GM21367 (cell line): ENCODE data around the gene SP7.
A peak's percentile ranks its signal among the peaks of the same experiment; 100 is the strongest.
"Not testable (repeated sequence)": the region's sequence is repeated elsewhere in the genome, so short reads cannot be mapped to it uniquely, and the experiment has no call there.

Experiments used
- ATAC-seq: cut with Tn5 transposase; IDR thresholded peaks from one replicate; pipeline ENCODE4 v1.9.1; 2021; ENCODE audit not compliant: unreplicated experiment

SP7 gene

DNA sequence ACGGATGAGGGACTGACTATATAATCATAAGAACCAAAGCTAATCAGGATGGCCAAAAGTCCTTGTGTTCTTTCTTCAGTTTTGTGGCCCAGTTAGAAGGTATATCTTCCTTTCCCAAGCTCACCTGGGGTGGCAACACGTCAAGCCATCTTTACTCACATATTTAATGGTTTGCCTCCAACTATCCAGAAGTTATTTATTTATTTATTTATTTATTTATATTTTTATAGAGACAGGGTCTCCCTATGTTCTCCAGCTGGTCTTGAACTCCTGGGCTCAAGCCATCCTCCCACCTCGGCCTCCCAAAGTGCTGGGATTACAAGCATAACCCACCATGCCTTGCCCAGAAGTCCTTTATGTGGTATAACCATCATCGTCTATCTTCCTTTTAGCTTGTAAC is 11.8 kb upstream of the SP7 start:
- ATAC-seq: no peak

DNA sequence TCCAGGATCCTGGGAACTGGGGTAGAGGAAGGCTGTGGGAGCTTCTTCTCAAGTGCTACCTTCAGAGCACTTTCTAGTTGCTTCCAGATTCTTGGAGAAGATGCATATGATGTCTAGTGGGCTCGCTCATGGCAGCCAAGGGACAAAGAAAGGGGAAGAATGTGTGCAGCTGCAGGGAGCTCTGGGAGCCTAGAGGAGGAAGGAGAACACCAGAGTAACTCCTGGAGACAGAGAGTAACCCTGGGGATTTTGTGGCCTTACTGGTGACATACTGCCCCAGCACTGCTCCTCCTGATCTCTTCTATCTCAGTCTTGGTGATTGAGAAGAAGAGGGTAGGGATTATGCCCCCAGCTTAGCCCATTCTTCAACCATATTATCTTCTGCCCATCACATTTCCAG is 10.3 kb upstream of the SP7 start:
- no peak for ATAC-seq

DNA sequence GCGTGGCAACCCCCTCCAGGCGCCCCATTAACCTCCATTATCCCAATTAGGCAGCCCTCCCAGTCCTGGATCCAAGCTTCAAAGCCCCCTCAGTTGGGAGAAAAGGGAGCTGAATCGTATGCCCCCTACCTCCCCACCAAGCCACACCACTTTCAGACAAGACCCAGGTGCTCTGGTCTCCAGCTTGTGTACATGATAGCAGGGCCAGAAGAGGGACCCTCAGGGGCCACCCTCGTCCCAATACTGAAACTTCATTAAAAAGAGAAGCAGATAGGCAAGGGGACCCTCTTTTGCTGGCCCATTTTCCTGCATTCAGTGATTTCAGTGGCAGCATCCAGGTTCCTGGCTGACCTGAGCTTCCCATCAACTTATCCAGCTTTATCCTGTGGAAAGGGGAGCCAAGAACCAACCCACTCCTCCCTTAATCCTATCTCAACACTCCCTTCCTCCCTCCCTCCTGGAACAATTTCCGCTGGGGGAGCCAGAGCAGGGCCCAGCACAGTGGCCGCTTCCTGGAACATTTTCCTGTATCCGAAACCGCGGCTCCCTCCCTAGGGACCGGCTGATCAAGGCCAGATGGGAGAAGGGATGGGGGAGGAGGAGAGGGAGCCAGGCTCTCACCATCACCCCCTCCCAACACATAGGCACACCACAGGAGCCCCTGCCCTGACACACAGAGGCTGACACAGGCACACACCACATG is 9.5 kb upstream of the SP7 start:
- ATAC-seq: no peak

DNA sequence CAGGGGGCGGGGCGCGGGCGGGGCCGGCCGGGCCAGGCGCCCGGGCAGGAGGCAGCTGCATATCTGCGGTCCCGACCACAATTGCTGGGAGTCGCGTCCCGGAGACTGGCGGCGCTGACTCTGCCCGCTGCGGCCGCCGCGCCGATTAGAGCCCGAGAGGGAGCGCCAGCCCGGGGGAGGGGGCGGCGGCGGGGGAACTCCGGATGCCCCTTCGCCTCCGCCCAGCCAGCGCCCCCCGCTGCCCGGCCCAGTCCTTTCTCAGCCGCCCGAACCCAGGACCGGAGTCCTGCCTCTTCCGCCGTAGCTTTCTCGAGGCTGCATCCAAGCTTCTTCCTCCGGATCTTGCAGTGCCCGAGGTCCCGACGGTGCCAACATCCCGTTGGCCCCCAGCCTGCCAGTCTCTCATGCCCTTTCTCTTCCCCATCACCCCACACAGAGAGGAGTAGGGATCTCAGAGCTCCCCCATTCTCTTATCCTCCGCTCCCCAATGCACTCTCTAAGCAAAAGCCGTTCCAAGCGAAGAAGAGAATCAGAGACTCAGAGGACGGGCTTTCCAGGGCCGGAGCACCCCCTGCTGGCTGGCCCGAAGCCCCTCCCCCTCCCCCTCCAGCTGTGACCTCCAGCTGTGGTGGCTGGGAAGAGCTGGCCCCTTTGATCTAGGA is 8.8 kb upstream of the SP7 start:
- ATAC-seq: no peak

DNA sequence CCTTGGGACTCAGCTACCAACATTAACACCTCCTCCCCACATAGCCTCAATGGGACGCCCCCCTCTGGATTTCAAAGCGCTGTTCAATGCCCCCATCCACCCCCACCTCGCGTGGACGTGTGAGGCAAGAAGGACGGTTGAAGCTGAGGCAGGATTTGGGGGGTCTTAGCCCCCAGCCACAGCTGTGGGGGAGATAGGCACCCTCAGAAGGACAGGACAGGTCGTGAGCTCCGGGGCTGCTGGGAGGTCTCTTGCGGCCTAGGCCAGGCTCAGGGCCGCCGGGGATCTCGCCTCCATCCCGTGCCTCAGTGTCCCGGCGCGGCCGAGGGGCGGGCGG is 8.3 kb upstream of the SP7 start:
- ATAC-seq: no peak

DNA sequence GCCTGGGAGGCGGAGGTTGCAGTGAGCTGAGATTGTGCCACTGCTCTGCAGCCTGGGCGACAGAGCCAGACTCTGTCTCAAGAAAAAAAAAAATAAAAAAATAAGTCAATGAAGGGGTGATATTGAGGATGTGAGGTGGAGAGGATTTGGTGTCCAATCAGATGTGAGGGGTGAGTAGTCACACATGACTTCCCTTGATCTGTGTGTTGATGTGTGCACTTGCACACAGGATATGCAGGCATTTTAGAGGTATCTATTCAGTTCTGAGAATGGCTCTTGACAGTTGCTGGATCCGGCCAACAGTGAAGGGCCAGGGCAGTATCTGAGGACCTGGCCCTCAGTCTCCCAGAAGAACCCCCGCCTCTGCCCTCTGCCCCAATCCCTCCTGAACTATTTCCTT is 7.8 kb upstream of the SP7 start:
- no peak for ATAC-seq

DNA sequence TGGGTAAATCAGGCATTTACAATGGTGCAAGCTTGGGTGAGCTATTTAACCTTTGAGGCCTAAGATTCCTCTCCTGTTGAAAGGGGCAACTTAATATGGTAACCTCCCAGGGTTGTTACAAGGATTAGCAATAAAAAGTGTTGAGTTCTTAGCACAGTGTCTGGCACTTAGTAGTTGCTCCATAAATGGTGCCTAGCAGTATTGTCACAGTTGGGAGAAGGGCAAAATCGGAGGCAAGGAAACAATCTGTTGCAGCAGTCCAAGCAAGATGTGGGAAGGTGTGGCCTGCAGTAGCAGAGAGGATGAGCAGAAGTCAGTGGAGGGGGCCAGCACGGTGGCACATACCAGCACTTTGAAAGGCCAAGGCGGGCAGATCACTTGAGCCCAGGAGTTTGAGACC is 7.3 kb upstream of the SP7 start:
- ATAC-seq: no peak

DNA sequence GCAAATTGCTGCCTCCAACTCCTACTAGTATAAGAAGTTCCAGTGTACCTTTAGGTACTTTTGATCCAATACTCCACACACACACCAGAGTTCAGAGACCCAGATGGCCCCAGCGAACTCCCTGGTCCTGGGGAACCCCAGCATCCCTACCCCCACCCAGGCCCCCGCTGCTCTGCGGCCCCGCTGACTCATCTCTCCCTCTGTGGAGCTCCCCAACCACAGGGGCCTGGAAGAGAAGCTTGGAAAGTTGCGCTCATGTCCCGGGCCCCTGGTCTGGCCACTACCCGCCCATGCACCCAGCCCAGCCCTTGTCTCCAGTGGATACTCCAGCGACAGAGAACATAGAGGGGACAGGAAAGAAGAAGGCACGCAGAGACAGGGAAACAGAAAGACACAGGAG is 4.2 kb upstream of the SP7 start:
- ATAC-seq: no peak

DNA sequence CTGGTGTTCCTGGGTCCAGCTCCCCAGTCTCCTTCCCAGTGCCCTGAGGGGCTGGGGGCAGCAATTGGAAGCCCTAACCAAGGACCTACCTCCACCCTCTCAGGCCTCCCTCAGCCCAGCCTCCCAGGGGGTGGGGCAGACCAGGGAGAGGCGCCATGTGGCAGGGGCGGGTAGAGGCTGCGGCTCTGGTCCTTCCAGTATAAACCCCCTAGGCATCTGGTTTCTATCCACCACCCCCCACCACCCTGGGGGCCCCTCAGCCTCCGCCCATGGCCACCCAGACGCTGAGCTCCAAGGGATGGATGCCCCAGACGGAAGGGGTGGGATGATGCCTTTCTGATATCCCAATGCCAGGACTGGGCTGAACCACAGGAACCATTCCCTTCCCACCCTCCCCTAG is 2.8 kb upstream of the SP7 start:
- no peak for ATAC-seq

DNA sequence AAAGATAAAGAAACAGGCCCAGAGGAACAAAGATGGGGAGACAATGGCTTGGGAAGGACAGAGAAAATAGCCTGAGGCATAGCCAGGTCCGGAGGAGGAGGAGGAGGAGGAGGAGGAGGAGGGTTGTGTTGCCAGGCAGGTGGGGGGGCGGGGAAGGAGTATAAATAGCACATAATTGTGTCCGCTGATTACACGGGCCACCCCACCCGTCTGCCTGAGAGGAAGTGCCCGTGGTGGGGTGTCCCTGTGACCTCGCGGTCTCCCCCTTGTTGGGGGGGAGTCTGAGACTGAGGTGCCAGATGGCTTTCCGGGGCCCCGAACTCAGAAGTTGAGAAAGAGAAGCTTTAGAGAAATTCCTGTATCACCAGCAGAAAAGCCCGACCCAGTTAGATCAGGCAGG is 1.9 kb upstream of the SP7 start:
- no peak for ATAC-seq

DNA sequence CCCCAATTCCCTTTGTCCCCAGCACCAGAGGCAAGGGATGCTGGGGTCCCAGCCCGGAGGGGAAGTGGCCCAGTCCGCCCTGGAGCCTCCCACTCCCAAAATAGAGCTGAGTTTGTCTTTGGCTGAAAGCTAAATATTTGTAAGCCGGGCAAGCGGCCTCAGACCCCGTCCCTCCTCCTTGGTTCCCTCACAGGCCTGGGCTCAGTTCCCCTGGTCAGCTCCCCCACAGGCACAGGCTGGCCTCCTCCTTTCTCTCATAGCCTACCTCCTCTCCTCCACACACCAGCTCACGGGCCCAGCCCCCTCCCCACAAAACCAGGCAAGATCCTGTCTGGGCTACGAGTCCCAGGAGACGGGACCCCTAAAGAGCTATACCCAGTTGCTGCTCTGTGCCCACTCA is 1.3 kb downstream of the SP7 start:
- no peak for ATAC-seq

DNA sequence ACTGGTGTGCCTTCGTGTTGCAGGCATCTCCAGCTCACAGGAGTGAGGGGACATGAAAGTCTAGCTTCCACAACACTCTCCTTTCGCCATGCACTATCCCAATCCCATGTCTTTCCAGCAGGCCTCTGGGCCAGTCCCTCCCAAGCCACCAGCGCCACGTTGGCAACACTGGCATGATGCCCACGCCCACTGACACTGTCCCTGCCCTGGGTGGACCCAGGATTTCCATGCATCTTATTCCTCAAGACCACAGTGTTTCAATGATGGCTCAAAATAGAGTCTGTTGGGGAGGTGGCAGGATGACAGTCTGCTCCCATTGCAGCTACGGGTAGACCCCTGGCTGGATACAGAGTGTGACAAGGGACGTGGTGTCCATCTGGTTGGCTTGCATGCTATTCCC is 2.3 kb downstream of the SP7 start:
- ATAC-seq: no peak

DNA sequence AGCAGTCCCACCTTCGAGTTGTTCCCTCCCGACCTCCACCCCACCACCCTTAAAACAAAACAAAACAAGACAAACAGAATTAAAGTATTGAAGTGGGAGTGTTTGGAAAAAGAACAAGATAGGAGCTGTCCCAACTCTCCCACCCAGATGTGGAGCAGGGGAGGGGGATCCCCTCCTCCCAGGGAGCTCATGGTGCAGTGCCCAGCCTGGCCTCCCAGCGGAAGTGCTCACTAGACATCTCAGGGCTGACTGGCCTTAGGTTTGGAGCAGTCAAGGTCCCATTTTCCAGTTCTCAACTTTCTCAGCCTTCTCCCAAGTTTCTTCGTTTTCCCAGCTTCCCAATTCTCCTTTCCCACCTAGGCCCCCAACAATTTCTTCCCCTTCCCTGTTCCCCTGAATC is 2.9 kb downstream of the SP7 start:
- no peak for ATAC-seq

DNA sequence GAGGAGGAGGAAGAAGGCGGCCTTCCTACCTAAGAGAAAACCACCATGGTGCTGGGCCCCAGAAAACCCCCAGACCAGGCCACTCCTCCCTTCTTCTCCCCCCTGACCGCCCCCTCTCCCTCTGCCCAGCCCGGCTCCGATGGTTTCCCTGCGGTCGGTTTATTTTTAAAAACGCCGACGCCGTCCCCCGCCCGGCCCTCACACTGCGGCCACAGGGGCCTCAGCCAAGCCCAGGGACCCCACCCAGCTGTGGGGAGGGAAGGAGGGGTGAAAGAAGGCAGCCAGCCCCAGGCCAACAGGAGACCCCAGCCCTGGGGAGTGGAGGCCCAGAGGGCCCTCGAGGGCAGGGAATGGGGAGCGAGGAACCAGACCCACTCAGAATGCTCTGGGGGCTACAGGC is 3.4 kb downstream of the SP7 start:
- no peak for ATAC-seq

DNA sequence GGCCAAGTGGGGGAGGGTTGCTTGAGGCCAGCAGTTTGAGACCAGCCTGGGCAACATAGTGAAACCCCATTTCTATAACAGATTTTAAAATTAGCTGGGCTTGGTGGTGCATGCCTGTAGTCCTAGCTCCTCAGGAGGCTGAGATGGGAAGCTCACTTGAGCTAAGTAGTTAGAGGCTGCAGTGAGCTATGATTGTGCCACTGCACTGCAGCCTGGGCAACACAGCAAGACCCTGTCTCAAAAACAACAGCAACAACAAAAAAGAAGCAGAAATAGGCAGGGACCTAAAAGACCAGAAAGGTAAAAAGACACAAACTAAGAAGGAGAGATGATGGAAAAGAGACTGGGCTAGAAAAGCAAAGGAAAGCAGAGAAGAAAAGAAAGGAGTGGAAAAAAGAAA is 3.8 kb downstream of the SP7 start:
- not testable (repeated sequence) for ATAC-seq

DNA sequence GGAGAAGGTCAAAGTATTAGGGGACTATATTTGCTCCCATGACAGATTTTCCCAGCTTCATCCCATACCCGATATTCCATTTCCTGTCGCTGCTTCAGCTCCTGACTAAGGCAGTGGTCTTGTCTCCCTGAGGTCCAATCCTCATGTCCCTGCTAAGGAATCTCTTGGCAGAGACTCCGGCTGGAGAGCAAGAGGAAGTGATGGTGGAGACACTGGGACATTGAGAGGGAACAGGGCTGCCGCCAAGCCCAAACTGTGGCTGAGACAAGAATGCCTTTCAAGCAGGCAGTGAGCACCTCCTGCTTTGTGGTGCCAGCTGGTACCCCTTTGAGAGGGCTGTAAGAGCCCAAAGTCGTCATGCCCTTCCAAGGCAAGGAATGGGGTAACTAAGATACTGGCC is 5.5 kb downstream of the SP7 start:
- no peak for ATAC-seq

DNA sequence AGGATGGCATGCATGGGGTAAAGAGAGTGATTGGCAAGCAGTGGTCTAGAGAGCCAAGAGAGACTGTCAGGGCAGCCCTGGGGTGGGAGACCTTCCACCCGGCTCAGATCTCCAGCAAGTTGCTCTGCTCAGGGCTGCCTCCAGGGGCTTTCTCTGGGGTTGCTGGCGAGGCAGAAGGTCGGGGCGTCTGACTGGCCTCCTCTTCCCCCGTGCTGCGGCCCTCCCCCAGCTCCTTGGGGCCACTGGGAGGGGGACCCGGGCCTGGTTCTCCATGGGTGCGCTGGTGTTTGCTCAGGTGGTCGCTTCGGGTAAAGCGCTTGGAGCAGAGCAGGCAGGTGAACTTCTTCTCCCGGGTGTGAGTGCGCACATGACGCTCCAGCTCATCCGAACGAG is 8.1 kb downstream of the SP7 start:
- no peak for ATAC-seq

DNA sequence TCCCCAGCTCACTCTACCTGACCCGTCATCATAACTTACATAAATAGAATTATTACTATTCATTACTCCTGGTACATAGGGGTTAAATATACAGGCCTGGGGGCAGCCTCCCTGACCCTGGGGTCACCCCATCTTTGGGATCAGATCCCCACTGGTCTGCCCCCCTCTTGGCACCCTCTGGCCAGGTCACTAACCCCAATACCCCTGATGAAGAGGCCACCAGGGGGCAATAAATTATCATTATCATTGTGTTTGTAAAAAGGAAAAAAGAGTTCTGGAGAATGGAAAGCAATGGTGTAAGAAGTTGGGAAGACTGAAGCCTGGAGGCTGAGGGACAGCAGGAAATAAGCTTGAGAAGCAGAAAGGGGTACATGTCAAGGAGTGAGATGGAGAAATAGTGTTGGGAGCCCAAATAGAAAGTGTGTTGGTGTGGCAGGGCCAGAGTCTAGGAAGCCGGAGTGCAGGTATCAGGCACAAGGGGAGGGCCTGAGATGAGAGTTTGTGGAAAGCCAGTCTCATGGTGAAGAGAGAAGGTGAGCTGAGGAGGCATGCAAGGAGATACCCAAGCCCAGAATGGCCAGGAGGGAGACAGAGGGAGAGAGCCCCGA is 8.6 kb downstream of the SP7 start:
- ATAC-seq: no peak

DNA sequence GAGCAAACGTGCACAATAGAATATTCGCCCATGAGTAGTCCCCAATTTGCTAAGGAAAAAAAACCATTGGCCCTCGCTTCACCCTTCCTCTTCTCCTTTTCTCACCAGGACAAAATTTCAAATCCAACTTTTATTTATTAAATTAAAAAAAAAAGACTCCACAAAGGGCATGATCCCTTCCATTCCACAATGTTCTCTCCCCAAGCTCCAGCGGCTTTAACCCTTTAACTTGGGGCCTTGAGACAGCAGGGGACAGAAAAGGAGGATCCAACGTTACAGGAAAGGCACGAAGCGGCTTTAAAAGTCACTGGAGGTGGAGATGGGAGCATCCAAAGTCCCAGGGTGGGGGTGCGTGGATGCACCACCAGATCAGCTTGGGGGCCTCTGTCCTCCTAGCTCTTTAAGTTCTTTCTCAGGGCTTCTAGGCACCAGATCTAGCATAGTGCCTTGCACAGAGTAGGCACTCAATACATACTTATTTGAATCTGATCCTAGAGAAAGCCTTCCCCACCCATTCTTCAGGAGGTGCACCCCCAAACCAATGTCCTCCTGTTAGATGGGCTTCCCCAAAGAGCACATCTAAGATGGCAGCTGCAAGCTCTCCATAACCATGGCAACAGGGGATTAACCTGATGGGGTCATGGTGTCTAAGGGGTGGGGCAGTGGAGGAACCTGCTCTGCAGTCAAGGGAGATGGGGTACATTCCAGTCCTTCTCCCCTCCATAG is 9.5 kb downstream of the SP7 start:
- ATAC-seq: no peak

DNA sequence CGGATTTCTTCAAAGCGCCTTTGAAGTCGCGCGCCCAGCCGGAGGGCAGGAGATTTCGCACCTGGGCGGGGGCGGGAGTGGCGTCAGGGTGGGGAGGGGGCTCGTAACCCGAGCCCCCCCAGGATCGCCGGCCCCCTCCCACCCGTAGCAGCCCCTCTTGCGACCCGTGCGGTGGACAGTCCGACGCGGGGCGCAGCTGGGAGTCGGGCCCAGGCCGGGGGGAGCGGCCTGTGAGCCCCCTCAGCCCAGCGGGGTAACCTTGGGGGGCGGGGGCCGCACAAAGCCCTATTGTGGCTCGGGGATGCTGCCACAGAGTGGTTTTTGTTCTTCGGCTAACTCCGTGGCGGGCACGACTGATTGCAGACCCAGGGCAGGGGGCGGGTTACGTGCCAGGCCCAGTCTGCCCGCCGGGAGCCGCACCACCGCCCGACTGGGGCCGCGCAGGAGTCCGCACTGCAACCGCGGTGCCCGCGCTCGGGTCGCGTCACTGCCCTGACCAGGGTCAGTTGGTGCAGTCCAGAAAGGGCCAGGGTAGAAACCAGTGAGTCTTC is 10.6 kb downstream of the SP7 start:
- ATAC-seq: no peak

DNA sequence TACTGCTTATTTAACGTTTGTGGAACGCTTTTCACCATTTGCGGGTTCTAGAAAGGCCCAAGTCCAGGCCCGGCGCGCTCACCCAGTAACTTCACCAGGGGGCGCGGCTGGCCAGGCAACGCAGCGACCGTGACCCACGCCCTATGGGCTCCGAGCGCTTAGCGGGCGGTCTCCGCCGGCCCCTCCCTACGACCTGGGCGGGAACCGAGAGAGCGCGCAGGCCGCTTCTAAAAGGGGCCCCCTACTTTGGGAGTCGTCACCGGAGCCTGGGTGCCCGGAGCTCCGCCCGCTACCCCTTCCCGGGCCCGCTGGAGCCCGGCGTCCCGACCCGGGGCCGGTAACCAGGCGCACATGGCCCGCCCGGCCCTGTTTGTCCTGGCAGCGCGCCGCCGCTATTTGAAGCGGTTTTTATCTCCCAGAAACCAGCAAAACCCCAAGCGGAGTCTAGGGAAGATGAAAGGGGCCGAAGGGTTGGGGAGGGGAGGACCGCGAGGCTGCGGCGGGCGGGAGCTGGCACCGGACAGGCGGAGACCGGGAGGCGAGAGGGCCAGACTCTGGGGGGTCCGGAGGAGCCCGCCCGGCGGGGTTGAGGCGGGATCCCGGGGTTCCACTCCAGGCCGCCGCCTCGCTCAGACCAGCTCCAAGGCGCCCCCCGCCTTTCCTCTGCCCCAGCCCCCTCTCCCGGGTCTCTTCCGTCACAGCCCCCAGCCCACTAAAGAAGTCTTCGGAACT is 11.2 kb downstream of the SP7 start:
- ATAC-seq: peak; percentile 41
